ENCODE results near the gene ERBIN.
"Not testable (repeated sequence)": the region's sequence is repeated elsewhere in the genome, so short reads cannot be mapped to it uniquely, and the experiment has no call there.

The ERBIN gene

GRCh38 chr5:65967288-65968066, 41.1 kb downstream of the ERBIN start:
- H3K4me1 ChIP-seq (ENCODE audit: low read depth, poor library complexity, severe bottlenecking) = peaks cover 75% of the 10 kb centered on the region
- no peaks in the 10 kb centered on the region for H3K36me3 ChIP-seq (ENCODE audit: insufficient read depth)
- no peak overlapping the region for H2AFZ ChIP-seq (ENCODE audit: low read depth)
- H3K79me2 ChIP-seq (ENCODE audit: insufficient read depth, low read depth) = peaks cover 93% of the 10 kb centered on the region
- peak overlapping the region; percentile 38; the same call in 1 of the 2 replicates for H3K27ac ChIP-seq
- H3K4me2 ChIP-seq = peak overlapping the region; percentile 98
- TF ChIP-seq, protein P1, sequence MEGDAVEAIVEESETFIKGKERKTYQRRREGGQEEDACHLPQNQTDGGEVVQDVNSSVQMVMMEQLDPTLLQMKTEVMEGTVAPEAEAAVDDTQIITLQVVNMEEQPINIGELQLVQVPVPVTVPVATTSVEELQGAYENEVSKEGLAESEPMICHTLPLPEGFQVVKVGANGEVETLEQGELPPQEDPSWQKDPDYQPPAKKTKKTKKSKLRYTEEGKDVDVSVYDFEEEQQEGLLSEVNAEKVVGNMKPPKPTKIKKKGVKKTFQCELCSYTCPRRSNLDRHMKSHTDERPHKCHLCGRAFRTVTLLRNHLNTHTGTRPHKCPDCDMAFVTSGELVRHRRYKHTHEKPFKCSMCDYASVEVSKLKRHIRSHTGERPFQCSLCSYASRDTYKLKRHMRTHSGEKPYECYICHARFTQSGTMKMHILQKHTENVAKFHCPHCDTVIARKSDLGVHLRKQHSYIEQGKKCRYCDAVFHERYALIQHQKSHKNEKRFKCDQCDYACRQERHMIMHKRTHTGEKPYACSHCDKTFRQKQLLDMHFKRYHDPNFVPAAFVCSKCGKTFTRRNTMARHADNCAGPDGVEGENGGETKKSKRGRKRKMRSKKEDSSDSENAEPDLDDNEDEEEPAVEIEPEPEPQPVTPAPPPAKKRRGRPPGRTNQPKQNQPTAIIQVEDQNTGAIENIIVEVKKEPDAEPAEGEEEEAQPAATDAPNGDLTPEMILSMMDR (conservative IDR thresholded peaks at IDR 0.05; ENCODE audit: low read depth, low read length) = no peak
- peaks cover 15% of the 10 kb centered on the region for H4K20me1 ChIP-seq (ENCODE audit: insufficient read depth)
- H3K27me3 ChIP-seq (ENCODE audit: insufficient read depth, low read depth) = no peaks in the 10 kb centered on the region
- no peak overlapping the region for H3K4me3 ChIP-seq (IDR thresholded peaks at IDR 0.05; ENCODE audit: insufficient read depth, low read depth, low read length)
- H3K9ac ChIP-seq = no peak overlapping the region

GRCh38 chr5:65969539-65970393, 43.4 kb downstream of the ERBIN start:
- peaks cover 94% of the 10 kb centered on the region for H3K79me2 ChIP-seq (ENCODE audit: insufficient read depth, low read depth)
- peak overlapping the region; percentile 98 for H3K4me2 ChIP-seq
- H2AFZ ChIP-seq (ENCODE audit: low read depth) = no peak overlapping the region
- peak overlapping the region; percentile 42 for H3K27ac ChIP-seq
- no peak overlapping the region for H3K4me3 ChIP-seq (IDR thresholded peaks at IDR 0.05; ENCODE audit: insufficient read depth, low read depth, low read length)
- H3K4me1 ChIP-seq (ENCODE audit: low read depth, poor library complexity, severe bottlenecking) = peaks cover 76% of the 10 kb centered on the region
- no peaks in the 10 kb centered on the region for H3K27me3 ChIP-seq (ENCODE audit: insufficient read depth, low read depth)
- TF ChIP-seq, protein P1 (conservative IDR thresholded peaks at IDR 0.05; ENCODE audit: low read depth, low read length) = no peak
- H4K20me1 ChIP-seq (ENCODE audit: insufficient read depth) = peaks cover 15% of the 10 kb centered on the region
- peak overlapping the region; percentile 27; the same call in 1 of the 2 replicates for H3K9ac ChIP-seq
- no peaks in the 10 kb centered on the region for H3K36me3 ChIP-seq (ENCODE audit: insufficient read depth)

DNA sequence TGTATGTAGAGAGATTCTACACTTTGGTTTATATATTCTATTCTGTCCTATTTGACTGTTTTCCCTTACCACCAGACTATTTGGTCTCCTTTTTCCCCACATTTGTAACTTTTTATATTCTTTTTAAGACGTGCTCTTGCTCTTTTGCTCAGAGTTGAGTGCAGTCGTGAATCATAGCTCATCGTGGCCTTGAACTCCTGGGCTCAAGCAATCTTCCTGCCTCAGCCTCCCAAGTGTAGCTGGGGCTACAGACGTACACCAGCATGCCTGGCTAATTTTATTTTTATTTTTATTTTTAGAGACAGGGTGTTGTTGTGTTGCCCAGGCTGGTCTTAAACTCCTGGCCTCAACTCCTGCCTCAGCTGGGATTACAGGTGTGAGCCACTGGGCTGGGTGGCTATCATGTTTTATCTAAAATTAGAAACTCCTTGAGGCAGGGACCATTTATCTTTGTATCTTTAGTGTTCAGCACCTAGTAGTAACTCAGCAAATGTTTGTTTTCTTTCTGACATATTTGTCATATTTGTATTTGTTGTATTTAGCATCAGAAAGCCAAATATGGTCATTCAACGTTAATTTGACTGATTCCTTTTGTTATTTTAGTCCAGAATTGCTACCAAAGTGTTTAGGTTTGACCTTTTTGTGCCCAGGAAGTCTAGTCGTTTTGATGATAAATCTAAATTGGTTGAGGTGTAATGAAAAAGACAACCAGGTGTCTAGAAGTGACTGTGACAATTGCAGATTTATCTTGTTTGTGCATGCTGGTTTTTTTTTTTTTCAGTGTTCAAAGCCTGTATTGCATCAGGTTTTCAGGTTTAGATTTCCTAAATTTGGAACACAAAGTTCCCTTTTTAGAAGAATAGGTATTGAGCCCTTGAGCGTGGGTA, 44.3 kb downstream of the ERBIN start:
- Histone ChIP-seq H3K4me3 (IDR thresholded peaks at IDR 0.05; ENCODE audit: insufficient read depth, low read depth, low read length) (no peak overlapping the region), H3K27ac (peak overlapping the region; percentile 42; the same call in 1 of the 2 replicates), H3K4me1 (ENCODE audit: low read depth, poor library complexity, severe bottlenecking) (peaks cover 78% of the 10 kb centered on the region), H3K27me3 (ENCODE audit: insufficient read depth, low read depth) (no peaks in the 10 kb centered on the region), H3K4me2 (peak overlapping the region; percentile 98), H3K9ac (peak overlapping the region; percentile 7; the same call in 1 of the 2 replicates), H4K20me1 (ENCODE audit: insufficient read depth) (peaks cover 13% of the 10 kb centered on the region), H2AFZ (ENCODE audit: low read depth) (no peak overlapping the region), H3K36me3 (ENCODE audit: insufficient read depth) (no peaks in the 10 kb centered on the region), H3K79me2 (ENCODE audit: insufficient read depth, low read depth) (peaks cover 95% of the 10 kb centered on the region)
- TF ChIP-seq, protein P1 (conservative IDR thresholded peaks at IDR 0.05; ENCODE audit: low read depth, low read length) = no peak

DNA sequence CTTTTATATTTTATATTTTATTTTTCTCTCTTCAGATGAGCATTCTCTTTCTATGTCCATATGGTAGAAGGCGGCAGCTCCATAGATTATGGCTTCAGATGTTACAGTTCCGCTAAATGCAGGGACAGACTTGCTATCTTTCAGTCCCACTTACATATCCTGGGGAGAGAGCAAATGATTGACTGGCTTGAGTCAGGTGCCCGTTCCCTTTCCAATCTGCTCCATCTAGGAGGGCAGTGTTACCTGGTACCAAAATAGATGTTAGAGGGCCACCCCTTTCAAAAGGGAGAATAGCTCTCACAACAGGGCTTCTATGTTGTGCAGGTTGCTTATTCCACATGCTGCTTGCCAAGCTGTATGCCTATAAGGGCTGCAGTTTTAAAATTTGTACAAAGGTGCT, 45.3 kb downstream of the ERBIN start:
- Histone ChIP-seq H3K27me3 (ENCODE audit: insufficient read depth, low read depth) (no peaks in the 10 kb centered on the region), H3K9ac (no peak overlapping the region), H2AFZ (ENCODE audit: low read depth) (no peak overlapping the region), H3K4me3 (IDR thresholded peaks at IDR 0.05; ENCODE audit: insufficient read depth, low read depth, low read length) (no peak overlapping the region), H3K4me1 (ENCODE audit: low read depth, poor library complexity, severe bottlenecking) (peaks cover 71% of the 10 kb centered on the region), H3K79me2 (ENCODE audit: insufficient read depth, low read depth) (peaks cover 91% of the 10 kb centered on the region), H3K4me2 (peak overlapping the region; percentile 98; the same call in 1 of the 2 replicates), H3K36me3 (ENCODE audit: insufficient read depth) (no peaks in the 10 kb centered on the region), H3K27ac (peak overlapping the region; percentile 42; the same call in 1 of the 2 replicates), H4K20me1 (ENCODE audit: insufficient read depth) (peaks cover 12% of the 10 kb centered on the region)
- TF ChIP-seq, protein P1 (conservative IDR thresholded peaks at IDR 0.05; ENCODE audit: low read depth, low read length) = no peak

DNA sequence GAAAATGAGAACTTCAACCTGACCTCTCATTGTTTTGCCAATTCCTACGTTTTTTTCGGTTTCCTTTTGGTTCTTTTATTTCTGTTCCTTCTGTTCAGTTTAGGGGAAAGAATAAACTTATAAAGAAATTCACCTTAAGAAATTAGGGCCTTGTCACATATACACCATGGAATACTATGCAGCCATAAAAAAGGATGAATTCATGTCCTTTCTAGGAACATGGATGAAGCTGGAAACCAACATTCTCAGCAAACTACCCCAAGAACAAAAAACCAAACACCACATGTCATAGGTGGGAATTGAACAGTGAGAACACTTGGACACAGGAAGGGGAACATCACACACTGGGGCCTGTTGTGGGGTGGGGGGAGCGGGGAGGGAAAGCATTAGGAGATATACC, 46.5 kb downstream of the ERBIN start:
- Histone ChIP-seq H4K20me1 (ENCODE audit: insufficient read depth) (peaks cover 12% of the 10 kb centered on the region), H3K4me1 (ENCODE audit: low read depth, poor library complexity, severe bottlenecking) (peaks cover 58% of the 10 kb centered on the region), H3K79me2 (ENCODE audit: insufficient read depth, low read depth) (peaks cover 82% of the 10 kb centered on the region)
- not testable (repeated sequence) for H2AFZ ChIP-seq (ENCODE audit: low read depth); H3K4me3 ChIP-seq (IDR thresholded peaks at IDR 0.05; ENCODE audit: insufficient read depth, low read depth, low read length); H3K4me2 ChIP-seq; H3K36me3 ChIP-seq (ENCODE audit: insufficient read depth); H3K27ac ChIP-seq; H3K27me3 ChIP-seq (ENCODE audit: insufficient read depth, low read depth); H3K9ac ChIP-seq
